GM19193 (cell line): ENCODE data around the gene RARB.

Experiments
- POLR2A ChIP-seq: IDR thresholded peaks from 4 replicates; pipeline ENCODE4 v1.6.1; 2011; ENCODE audit not compliant: insufficient read depth, insufficient read length; ENCODE audit errors: extremely low read depth

The RARB gene

DNA sequence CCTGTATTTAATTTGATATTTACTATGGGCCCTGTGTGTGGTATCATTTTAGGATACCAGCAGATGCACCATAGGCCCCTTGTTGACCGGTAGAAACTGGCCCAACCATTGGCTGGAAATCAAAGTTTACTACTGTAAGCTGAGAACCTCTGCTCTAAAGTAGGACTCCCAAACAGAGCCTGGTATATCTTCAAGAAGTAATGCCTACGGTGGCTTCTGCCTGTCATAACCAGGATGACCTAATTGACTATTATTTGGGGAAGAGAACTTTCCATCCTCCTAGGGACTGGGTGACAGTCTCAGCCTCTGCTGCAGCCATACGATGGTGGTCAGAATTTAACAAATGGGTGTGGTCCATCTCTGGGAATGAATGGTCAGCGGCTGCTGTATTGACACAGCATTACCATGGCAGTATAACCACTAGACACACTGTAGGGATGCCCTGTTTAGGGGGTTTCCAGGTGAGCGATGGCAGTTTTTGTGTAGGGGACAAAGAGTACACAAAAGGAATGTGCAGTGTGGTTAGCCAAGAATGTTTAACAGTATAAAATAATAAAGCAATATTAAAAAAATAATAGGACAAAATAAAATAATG is 37.3 kb downstream of the RARB start:
- no peak for TF ChIP-seq POLR2A

DNA sequence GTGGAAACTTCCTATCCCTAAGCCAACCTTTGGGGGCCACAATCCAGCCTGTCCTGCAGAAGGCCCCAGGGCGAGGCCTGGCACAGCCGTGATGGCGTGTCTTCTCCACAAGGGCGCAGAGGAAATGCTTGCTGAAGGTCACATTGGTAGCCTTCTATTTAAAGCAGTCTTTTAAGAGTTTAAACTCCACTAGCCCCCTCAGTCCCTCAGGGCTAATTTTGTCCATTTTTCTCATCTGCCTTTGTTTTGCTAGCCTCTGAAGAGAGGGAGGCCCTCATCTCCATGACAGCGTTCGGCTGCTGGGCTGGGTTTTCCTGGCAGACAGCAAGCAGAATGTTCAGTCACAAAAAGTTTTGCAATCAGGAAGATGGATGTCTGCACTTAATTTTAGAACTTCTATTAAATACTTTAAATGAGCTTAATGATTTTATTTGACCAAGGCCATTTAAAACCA is 40.8 kb downstream of the RARB start:
- no peak for TF ChIP-seq POLR2A

DNA sequence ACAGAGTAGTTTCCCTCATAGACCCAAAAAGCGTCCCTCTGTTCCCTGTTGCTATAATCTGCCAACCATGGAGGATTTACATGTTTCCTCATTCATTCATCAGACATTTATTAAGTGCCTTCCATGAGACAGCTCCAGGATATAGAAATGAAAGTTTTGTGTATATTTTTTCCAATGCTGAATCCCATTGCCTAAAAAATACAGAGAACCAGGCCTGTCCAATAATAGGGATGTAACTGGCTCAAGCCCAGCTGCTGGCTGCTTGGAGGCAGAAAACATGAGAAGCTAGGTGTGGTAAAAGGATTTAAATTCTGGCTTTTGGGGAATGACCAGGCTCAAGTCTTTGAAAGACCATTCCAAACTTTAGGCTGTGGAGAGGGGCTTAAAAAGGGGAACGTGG is 41.5 kb downstream of the RARB start:
- no peak for TF ChIP-seq POLR2A

DNA sequence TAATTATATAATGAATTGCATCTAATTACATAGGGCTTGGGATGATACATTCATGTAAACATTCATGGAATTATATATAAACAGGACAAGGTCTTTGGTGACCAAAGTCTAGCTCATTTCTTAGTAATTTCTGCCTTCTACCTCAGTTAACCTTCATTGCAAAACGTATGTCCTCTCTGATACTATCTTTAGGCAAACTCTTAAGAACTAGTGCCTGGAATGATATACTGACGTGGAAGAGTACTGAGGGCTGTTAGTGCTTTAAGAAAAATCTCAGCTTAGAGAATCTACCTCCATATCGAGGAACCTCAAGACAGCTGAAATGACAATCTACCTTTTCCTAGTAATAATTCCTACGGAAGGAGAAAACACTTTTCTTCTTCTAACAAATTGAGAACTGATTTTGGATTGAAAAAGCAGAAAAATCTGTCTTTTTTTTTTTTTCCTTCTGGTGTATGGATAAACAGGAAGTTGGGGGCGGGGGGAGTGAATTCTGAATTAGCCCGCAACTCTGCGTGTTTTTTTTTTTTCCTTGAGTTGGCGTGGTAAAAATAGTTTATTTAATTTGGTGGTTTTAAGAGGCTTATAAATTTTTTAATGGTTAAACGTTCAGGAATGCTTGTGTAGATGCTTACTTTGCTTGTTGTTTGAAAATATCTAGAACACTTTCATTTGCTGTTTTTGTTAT is 43.2 kb downstream of the RARB start:
- TF ChIP-seq POLR2A = no peak

DNA sequence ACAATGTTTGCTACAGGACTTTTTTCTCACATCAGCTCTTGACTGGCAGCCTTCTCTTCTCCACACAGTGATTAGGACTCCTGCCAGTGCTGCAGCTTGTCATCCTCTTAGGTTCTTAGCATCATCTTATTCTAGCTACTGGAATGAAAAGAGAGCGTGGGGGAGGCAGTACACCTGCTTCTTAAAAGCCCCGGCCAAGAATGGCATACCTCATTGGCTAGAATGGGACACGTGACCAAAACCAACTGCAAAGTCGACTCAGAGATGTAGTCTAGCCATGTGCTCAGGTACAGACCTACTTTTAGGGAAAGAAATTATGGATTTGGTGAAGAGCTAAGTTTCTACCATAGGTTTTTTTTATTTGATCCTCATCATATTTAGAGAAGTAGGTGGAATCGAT is 44.1 kb downstream of the RARB start:
- no peak for TF ChIP-seq POLR2A

DNA sequence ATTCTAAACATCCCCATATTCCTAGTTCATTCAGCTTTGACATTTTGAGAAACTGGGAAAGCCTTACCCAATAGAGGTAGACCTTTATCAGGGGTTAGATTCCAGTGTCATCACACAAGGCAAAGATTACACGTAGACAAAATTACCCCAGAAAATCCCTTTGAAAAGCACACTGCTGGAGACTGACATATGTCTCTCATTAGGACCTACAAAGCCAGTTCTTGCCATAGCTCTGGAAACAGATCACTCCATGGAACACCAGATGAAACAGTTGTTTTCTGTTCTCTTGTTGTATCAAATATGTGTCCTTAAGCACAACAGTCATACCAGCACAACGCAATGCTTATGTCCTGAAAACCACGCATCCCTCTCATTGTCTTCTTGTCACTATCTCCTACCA is 44.7 kb downstream of the RARB start:
- no peak for TF ChIP-seq POLR2A

DNA sequence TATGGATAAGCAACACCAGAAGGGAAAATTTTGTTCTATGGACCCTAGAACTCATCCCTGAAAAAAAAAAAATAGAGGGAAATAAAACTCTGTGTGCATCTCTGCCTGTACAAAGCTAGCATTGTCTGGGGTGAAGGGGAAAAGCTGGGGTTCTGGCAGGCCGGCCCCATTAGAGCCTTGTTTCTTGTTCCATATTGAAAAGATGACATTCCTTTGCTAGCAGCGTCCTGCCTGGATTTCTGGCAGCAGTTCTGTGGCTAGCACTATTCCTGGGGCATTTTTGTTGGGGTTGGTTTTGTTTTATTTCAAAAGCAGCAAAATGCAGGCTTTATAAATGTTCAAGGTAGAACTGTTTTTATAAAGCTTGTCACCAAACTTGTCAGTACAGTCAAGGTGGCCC is 45.2 kb downstream of the RARB start:
- TF ChIP-seq POLR2A = no peak

DNA sequence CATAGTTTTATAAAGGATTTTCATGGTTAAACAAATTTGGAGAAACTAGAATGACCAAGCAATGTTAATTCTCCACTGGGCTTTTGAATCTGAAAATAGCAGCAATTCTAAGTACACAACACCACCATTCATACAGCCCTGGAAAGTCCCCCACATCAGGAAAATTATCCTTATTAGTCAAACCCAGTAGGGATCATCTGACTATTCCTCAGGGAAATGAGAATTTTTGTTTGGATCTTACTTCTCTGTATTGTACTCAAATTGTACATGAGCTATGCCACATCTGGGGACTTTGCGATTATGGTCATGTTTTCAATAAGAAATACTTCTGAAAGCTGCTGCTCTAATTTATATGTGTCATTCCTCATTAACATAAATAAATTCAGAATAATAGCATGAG is 46.0 kb downstream of the RARB start:
- no peak for TF ChIP-seq POLR2A

DNA sequence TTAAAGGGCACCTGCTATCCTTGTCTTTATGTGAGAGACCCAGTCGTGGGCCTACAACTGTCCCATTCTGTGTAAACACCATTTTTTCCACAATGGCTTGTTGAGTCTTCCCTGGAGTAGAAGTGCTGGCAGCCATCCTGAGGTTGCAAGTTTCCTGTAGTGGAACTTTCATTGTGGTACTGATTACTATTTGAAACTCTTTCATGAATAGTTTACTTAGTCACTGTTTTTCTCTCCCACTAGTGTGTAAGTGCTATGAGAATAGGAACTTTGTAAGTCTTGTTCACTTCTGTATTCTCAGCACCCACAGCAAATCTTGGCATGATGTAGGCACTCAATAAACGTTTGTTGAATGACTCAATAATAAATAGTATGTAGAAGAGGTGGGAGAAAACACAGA is 48.6 kb downstream of the RARB start:
- TF ChIP-seq POLR2A = no peak

DNA sequence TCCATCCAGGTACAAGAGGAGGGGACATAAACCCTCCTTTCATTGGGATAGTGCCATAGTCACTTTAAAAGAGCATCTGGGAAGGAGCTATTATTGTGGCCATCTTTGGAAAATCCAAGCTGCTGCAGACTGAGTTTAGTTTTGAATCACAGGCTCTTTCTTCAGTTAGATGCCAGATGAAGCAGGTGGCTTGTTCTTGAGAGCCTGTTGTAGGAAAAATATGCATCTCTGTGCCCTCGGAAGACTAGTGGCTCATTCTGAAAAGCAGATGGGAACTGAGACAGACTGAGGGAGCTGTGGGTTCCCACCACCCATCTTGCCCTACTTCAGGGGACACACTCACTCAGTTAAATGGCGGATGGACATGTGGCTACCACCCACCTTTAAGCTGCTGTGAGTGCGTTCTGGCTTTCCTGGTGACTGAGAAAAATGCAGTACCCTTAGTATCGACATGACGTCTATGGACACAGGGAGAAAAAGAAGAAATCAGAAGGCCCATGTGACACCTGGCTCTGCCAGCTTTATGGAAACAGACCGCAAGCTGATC is 50.2 kb downstream of the RARB start:
- TF ChIP-seq POLR2A = no peak

DNA sequence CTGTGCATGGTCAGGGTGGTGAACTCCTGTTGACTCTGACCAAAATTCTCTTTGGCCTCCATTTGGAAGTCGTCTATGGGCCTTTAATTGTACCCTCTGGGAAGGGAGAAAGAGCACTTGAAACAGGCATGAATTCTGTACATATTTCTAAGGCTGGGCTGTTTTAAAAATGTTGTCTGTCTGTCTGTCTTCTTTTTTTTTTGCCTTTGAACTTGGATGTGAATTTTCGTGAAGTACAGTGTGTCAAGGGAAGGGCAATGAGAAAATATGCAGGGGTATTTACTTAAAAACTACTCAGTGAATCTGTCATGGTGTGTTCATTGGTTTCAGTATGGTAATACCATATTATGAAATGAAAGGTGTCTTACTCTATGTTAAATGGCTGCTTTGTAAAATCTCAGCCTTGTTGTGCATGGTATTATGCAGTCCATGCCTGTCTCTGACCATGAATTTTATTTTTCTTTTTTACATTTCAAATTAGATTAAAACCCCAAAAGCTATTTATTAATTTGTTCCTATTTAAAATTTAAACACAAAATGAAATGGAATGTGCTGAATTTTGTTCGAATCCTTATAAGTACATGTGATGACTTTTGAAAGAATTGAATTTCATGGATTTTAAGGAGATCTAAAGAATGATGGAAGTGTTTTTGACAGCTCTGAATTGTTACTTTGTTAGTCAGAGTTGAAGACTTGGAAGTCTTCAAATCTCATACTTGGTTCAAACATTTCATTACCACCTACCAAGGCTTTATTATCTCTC is 51.1 kb downstream of the RARB start:
- TF ChIP-seq POLR2A = no peak

DNA sequence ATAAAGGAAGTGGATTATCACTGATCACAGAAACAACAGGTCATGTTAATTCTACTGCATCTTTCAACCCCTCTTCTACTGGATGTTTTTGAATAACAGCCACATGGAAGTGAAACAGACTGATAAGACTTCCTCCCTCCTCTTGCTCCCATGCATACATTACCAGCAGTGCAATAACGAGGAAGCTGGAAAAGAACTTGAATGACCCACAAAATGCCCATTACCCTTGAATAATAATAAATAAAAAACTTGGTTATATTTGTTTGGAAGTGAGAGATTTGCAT is 51.6 kb downstream of the RARB start:
- no peak for TF ChIP-seq POLR2A

DNA sequence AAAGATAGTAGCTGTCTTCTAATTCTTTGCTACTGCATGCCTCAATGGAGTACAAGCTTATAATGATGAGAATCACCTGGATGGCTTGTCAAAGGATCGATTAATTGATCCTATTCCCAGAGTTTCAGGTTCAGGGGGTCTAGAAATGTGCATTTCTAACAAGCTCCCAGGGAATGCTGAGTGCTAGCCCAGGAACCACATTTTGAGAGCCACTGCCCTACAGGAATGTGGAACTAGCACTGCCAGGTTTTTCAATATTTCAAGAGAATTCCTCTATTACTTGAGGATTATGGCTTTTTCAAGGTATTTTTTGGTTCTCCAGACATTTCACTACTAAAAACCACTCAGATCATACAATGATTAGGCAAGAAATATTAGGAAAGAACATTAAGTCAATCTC is 52.7 kb downstream of the RARB start:
- TF ChIP-seq POLR2A = no peak

DNA sequence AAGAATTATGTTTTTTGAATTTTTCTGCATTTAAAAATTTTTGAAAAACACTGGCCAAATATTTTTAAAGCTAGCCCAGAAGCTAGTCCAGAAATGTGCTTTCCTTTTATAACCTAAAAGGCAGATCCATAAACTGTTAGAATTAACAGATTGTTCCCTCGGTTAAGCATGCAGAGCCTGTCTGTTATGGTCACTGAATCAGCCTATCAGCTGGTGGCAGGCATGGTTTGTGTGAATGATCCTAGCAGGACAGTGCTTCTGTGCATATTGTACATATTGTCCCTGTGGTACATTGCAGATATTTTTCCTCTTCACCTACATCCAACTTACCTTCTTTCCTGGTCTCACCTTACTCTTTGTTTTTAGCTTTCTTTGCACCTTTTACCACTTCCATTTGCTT is 53.3 kb downstream of the RARB start:
- no peak for TF ChIP-seq POLR2A

DNA sequence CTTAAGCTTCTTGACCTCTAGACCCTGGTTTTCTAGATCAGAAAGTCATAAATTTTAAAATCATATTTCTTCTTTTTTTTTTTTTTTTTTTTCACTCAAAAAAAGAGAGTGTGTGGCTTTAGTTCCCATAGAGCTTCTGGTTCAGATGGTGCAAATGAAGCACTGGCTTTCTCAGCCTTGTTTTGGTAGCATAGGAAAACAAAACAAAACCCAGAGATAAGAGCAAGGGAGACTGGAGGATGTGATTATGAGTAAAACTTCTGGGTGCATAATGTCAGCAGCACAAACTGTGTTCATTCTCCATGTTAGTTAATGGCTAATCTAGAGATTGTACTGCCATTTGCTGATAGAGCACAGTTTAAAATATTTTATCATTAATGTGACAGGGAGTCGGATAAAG is 55.4 kb downstream of the RARB start:
- TF ChIP-seq POLR2A = no peak

DNA sequence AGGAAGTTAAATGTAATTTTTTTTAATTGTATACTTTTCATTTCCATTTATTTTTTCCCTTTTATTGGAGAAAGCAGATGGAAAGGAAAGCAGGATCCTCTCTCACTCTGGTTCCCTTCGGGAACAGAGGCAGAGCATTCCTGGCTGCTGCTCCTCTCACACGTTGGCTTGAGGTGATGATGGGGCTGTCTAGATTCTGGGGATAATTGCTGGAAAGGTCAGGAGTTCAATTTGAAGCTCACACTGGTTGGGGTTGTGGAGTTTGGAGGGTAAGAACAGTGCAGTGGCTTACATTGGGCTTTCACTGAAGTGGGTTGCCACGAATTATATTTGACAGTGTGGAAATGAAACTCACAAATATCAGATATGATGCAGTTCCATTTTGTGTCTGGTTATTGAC is 57.6 kb downstream of the RARB start:
- no peak for TF ChIP-seq POLR2A
